Ishikawa (cell line): ENCODE data around the gene PCDHGA12.
A peak's percentile ranks its signal among the peaks of the same experiment; 100 is the strongest.
"Not testable (repeated sequence)": the region's sequence is repeated elsewhere in the genome, so short reads cannot be mapped to it uniquely, and the experiment has no call there.

Experiments
- CEBPB ChIP-seq: IDR thresholded peaks from 2 replicates; pipeline ENCODE4 v1.6.1; 2012
- CREB1 ChIP-seq: IDR thresholded peaks from 2 replicates; pipeline ENCODE4 v1.6.1; 2012; ENCODE audit warnings: low read depth
- EGR1 ChIP-seq: IDR thresholded peaks from 2 replicates; pipeline ENCODE4 v1.6.1; 2012
- EP300 ChIP-seq: IDR thresholded peaks from 2 replicates; pipeline ENCODE4 v1.6.1; 2012; ENCODE audit warnings: borderline replicate concordance
- FOXM1 ChIP-seq: IDR thresholded peaks from 2 replicates; pipeline ENCODE4 v1.6.1; 2012; ENCODE audit warnings: low read depth, borderline replicate concordance
- NFIC ChIP-seq: IDR thresholded peaks from 2 replicates; pipeline ENCODE4 v1.6.1; 2012
- RAD21 ChIP-seq: IDR thresholded peaks from 2 replicates; pipeline ENCODE4 v1.6.1; 2012; ENCODE audit warnings: low read depth
- REST ChIP-seq: IDR thresholded peaks from 2 replicates; pipeline ENCODE4 v1.6.1; 2012; ENCODE audit warnings: low read depth, mild to moderate bottlenecking
- TAF1 ChIP-seq: IDR thresholded peaks from 2 replicates; pipeline ENCODE4 v1.6.1; 2012; ENCODE audit warnings: low read depth, mild to moderate bottlenecking
- TCF12 ChIP-seq: IDR thresholded peaks from 2 replicates; pipeline ENCODE4 v1.6.1; 2012; ENCODE audit warnings: low read depth
- TEAD4 ChIP-seq: IDR thresholded peaks from 2 replicates; pipeline ENCODE4 v1.6.1; 2012
- USF1 ChIP-seq: IDR thresholded peaks from 2 replicates; pipeline ENCODE4 v1.6.1; 2012
- YY1 ChIP-seq: IDR thresholded peaks from 2 replicates; pipeline ENCODE4 v1.6.1; 2012; ENCODE audit warnings: low read depth
- ZBTB7A ChIP-seq: IDR thresholded peaks from 2 replicates; pipeline ENCODE4 v1.6.1; 2012; ENCODE audit warnings: low read depth
- TF ChIP-seq, protein P1 (sequence below): IDR thresholded peaks from 2 replicates; pipeline ENCODE4 v1.6.1; 2012

PCDHGA12 gene

DNA sequence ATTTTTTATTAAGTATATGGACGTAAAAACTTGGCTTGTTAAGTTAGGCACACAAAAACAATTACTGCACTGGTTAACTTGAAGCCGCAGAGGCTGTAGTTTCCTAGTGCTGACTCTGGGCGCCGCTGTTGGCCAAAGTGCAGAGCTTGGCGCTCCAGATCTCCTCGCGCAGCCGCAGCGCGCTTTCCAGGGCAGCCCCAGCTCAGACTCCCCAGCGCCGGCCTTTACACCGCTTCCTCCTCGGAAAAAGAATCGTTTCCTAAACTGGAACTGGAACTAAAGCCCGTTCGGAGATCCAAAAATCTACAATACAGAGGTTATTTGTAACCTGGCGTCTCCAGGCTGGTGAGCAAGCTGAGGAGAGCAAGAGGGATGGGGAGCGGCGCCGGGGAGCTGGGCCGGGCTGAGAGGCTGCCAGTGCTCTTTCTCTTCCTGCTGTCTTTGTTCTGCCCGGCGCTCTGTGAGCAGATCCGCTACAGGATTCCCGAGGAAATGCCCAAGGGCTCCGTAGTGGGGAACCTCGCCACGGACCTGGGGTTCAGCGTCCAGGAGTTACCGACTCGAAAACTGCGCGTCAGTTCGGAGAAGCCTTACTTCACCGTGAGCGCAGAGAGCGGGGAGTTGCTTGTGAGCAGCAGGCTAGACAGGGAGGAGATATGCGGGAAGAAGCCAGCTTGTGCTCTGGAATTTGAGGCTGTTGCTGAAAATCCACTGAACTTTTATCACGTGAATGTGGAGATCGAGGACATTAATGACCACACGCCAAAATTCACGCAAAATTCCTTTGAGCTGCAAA lies 32.4 kb upstream of the PCDHGA12 start, which contains the start of gene PCDHGB5:
TSS of gene PCDHGB5 (plus strand) at position 192 of the 796 bp plus-strand sequence. CDS start at position 373, 181 bp downstream.
- TF ChIP-seq ZBTB7A, CREB1, NFIC: not testable (repeated sequence)

GRCh38 chr5:141398608-141399007 lies 31.7 kb upstream of the PCDHGA12 start:
- no peak for TF ChIP-seq YY1
- no peak for TF ChIP-seq CEBPB
- no peak for TF ChIP-seq TAF1
- TF ChIP-seq TEAD4, result no peak
- no peak for TF ChIP-seq FOXM1
- TF ChIP-seq ZBTB7A, result no peak
- TF ChIP-seq, protein P1, sequence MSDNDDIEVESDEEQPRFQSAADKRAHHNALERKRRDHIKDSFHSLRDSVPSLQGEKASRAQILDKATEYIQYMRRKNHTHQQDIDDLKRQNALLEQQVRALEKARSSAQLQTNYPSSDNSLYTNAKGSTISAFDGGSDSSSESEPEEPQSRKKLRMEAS, result no peak
- no peak for TF ChIP-seq USF1
- no peak for TF ChIP-seq EGR1
- TF ChIP-seq CREB1, result no peak
- no peak for TF ChIP-seq EP300
- TF ChIP-seq TCF12, result no peak
- TF ChIP-seq NFIC, result no peak
- no peak for TF ChIP-seq RAD21
- no peak for TF ChIP-seq REST

DNA sequence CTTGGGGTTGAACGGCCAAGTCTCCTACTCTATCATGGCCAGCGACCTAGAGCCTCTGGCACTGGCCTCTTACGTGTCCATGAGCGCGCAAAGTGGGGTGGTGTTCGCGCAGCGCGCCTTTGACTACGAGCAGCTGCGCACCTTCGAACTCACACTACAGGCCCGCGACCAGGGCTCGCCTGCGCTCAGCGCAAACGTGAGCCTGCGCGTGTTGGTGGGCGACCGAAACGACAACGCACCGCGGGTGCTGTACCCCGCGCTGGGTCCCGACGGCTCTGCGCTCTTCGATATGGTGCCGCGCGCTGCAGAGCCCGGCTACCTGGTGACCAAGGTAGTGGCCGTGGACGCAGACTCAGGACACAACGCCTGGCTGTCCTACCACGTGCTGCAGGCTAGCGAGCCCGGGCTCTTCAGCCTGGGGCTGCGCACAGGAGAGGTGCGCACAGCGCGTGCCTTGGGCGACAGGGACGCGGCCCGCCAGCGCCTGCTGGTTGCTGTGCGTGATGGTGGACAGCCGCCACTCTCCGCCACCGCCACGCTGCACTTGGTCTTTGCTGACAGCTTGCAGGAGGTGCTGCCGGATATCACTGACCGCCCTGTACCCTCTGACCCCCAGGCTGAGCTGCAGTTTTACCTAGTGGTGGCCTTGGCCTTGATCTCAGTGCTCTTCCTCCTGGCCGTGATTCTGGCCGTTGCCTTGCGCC lies 30.6 kb upstream of the PCDHGA12 start:
- TF ChIP-seq USF1, result no peak
- no peak for TF ChIP-seq CREB1
- no peak for TF ChIP-seq YY1
- TF ChIP-seq RAD21, result no peak
- TF ChIP-seq, protein P1, result no peak
- TF ChIP-seq FOXM1, result no peak
- no peak for TF ChIP-seq CEBPB
- no peak for TF ChIP-seq NFIC
- no peak for TF ChIP-seq REST
- no peak for TF ChIP-seq TAF1

DNA sequence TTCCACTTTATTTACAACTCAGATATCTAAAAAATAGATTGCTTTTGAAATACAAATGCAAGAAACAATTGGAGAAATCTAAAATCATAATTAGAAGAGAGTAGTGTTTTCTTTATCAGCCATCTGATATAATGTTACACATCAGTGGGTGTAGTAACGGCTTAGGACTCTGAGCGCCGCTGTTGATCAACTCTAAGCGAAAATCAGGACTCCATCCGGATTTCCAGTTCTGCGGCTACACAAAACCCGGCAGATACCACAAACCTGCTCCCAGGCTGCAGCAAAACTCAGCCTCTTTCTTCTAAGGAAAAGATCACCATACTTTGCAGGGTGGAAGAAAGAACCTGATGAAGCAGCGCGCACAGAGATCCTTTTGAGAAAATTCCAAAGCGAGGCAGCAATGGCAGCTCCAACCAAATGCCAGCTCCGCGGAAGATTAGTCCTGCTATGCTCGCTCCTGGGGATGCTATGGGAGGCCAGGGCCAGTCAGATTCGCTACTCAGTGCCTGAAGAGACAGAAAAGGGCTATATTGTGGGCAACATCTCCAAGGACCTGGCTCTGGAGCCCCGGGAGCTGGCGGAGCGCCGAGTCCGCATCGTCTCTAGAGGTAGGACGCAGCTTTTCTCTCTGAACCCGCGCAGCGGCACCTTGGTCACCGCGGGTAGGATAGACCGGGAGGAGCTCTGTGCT lies 27.6 kb upstream of the PCDHGA12 start, which contains the start of gene PCDHGA9:
TSS of gene PCDHGA9 (plus strand) at position 226 of the 691 bp plus-strand sequence. CDS start at position 401, 175 bp downstream.
- TF ChIP-seq RAD21, result peak; percentile 50
- TF ChIP-seq USF1, result no peak

DNA sequence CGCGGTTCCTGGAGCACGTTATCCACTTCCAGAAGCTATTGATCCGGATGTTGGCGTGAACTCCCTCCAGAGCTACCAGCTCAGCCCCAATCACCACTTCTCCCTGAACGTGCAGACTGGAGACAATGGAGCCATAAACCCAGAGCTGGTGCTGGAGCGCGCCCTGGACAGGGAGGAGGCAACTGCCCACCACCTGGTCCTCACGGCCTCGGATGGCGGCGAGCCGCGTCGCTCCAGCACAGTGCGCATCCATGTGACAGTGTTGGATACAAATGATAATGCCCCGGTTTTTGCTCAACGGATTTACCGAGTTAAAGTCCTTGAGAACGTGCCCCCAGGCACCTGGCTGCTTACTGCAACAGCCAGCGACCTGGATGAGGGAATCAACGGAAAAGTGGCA lies 26.9 kb upstream of the PCDHGA12 start:
- TF ChIP-seq ZBTB7A, result no peak
- TF ChIP-seq EGR1, result no peak
- TF ChIP-seq, protein P1, result no peak
- no peak for TF ChIP-seq FOXM1
- no peak for TF ChIP-seq REST
